Kidney (tissue), 14 donors: ENCODE data around the gene AAK1. TPM values are rescaled to one million over a fixed set of nuclear protein-coding genes. Genes with fewer than 3 reads are reported as not detected.

ENCODE experiments used
- DNase-seq, 5 donors: peaks; one replicate each; pipeline ENCODE4 v3.0.0-alpha.2; 2013 to 2020
- FAIRE-seq: peaks from 2 replicates; lab custom pipeline; 2012; peaks lifted over from hg19 to GRCh38; lab: Jason Lieb, UNC
- H3K27ac ChIP-seq, 2 donors: one replicate each; pipeline ENCODE4 v1.7.0; 2013; ENCODE audit warnings: low read depth in 2 of 2, low read length in 2 of 2, inconsistent platforms in 1 of 2
- H3K27me3 ChIP-seq: one replicate; pipeline ENCODE4 v1.7.1; 2013; ENCODE audit warnings: low read length, inconsistent platforms; ENCODE audit not compliant: control insufficient read depth, insufficient read depth
- H3K36me3 ChIP-seq, 3 donors: one replicate each; pipeline versions ENCODE4 v1.7.0 to v1.7.1; 2013; ENCODE audit warnings: low read length in 3 of 3, control low read depth in 1 of 3, inconsistent platforms in 1 of 3; ENCODE audit not compliant: insufficient read depth in 3 of 3, control insufficient read depth in 2 of 3
- H3K4me1 ChIP-seq, 3 donors: one replicate each; pipeline versions ENCODE4 v1.7.0 to v1.7.1; 2013; ENCODE audit warnings: low read length in 3 of 3, inconsistent platforms in 1 of 3, low read depth in 1 of 3; ENCODE audit not compliant: control insufficient read depth in 2 of 3, insufficient read depth in 2 of 3
- H3K4me3 ChIP-seq, 3 donors: one replicate each; pipeline versions ENCODE4 v1.7.0 to v1.8.1; 2013; ENCODE audit warnings: low read length in 3 of 3, control low read depth in 1 of 3, inconsistent platforms in 1 of 3
- H3K9ac ChIP-seq, 3 donors: one replicate each; pipeline versions ENCODE4 v1.7.0 to v1.7.1; 2013; ENCODE audit warnings: low read length in 3 of 3, control low read depth in 1 of 3, inconsistent platforms in 1 of 3
- H3K9me3 ChIP-seq, 3 donors: one replicate each; pipeline versions ENCODE4 v1.7.0 to v1.7.1; 2013; ENCODE audit warnings: low read length in 3 of 3, control low read depth in 1 of 3, inconsistent platforms in 1 of 3; ENCODE audit not compliant: control insufficient read depth in 2 of 3, insufficient read depth in 1 of 3
- intact Hi-C: fragments of 100-400 bp; cut with DNase I; formaldehyde crosslinking; loops from one replicate; pipeline ENCODE4 v1.11.1; 2022
- polyA plus RNA-seq: library from polyadenylated mRNA; stranded (reverse); fragments of 350-450 nt; fragmentation: Illumina TruSeq; extraction: RNeasy Lipid Tissue Mini Kit (QIAGEN cat#74804); gene quantifications from one replicate; pipeline ENCODE4 v1.2.3, GENCODE V29; 2014; ENCODE audit warnings: low read depth, low replicate concordance; ENCODE audit not compliant: insufficient read depth
- total RNA-seq: library from RNA; stranded (reverse); fragmentation: NEBNext Ultra II Directional; extraction: Animal tissue kit (Norgen Biotek cat#: 25700); gene quantifications from one replicate; pipeline ENCODE4 v1.2.1, GENCODE V29; 2021
- TF ChIP-seq, protein P1 (sequence below): IDR thresholded peaks from 3 replicates; pipeline ENCODE4 v1.5.1; 2012; ENCODE audit warnings: mild to moderate bottlenecking, moderate library complexity, borderline replicate concordance; ENCODE audit not compliant: insufficient read depth; ENCODE audit errors: extremely low read depth
- donor health status: control.
- donor health status: control.
- donor health status: control.
- donor health status: control.
- donor health status: control.
- donor health status: DM: yes; HTN: yes; CAD: no.
- donor health status: Normal renal cell carcinoma (clear cell type).

AAK1 gene
- total and polyA plus RNA-seq, 2 donors from 2014 or later = 25.8 to 93.7 TPM

GRCh38 chr2:69559442-69560146 lies 83.9 kb downstream of the AAK1 start:
- intact Hi-C loops = loop anchor here (10.0 kb wide), 1 partner anchor 155 kb away; no protein-coding TSS in a partner anchor
- FAIRE-seq (peak; percentile 37), DNase-seq (peak in 2 of 5 donors; percentile 57 to 59)

GRCh38 chr2:69556008-69556407 lies 87.5 kb downstream of the AAK1 start:
- intact Hi-C loops = no loop called here
- TF ChIP-seq, protein P1, sequence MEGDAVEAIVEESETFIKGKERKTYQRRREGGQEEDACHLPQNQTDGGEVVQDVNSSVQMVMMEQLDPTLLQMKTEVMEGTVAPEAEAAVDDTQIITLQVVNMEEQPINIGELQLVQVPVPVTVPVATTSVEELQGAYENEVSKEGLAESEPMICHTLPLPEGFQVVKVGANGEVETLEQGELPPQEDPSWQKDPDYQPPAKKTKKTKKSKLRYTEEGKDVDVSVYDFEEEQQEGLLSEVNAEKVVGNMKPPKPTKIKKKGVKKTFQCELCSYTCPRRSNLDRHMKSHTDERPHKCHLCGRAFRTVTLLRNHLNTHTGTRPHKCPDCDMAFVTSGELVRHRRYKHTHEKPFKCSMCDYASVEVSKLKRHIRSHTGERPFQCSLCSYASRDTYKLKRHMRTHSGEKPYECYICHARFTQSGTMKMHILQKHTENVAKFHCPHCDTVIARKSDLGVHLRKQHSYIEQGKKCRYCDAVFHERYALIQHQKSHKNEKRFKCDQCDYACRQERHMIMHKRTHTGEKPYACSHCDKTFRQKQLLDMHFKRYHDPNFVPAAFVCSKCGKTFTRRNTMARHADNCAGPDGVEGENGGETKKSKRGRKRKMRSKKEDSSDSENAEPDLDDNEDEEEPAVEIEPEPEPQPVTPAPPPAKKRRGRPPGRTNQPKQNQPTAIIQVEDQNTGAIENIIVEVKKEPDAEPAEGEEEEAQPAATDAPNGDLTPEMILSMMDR = no peak
- H3K27me3 ChIP-seq = no peaks in the 10 kb centered on the region
- no peak overlapping the region for H3K9ac ChIP-seq
- no peaks in the 10 kb centered on the region for H3K36me3 ChIP-seq
- H3K27ac ChIP-seq = no peak overlapping the region
- H3K9me3 ChIP-seq = no peaks in the 10 kb centered on the region
- FAIRE-seq = no peak
- DNase-seq = no peak
- H3K4me3 ChIP-seq = no peak overlapping the region
- peaks cover 0 to 19% (median 9%) of the 10 kb centered on the region in 3 donors for H3K4me1 ChIP-seq

More at GRCh38 chr2:69559442-69560146, 83.9 kb downstream of the AAK1 start:
- H3K4me1 ChIP-seq = peaks cover 0 to 23% (median 12%) of the 10 kb centered on the region in 3 donors
- H3K9me3 ChIP-seq = no peaks in the 10 kb centered on the region
- H3K4me3 ChIP-seq = no peak overlapping the region
- TF ChIP-seq, protein P1 = peak; percentile 72
- H3K27ac ChIP-seq = peak overlapping the region in 1 of 2 donors; percentile 4
- H3K27me3 ChIP-seq = no peaks in the 10 kb centered on the region
- H3K9ac ChIP-seq = no peak overlapping the region
- H3K36me3 ChIP-seq = no peaks in the 10 kb centered on the region

- H3K4me3 ChIP-seq = no peak overlapping the region
- no peak for FAIRE-seq
- H3K9ac ChIP-seq = no peak overlapping the region
- no peaks in the 10 kb centered on the region for H3K9me3 ChIP-seq
- peaks cover 0 to 16% (median 8%) of the 10 kb centered on the region in 3 donors for H3K4me1 ChIP-seq
- no peak overlapping the region for H3K27ac ChIP-seq
- DNase-seq = peak in 1 of 5 donors; percentile 10
- intact Hi-C loops = no loop called here
- TF ChIP-seq, protein P1 = no peak
- no peaks in the 10 kb centered on the region for H3K27me3 ChIP-seq
- no peaks in the 10 kb centered on the region for H3K36me3 ChIP-seq
Measured at GRCh38 chr2:69554981-69555380, 88.6 kb downstream of the AAK1 start.
